GM10248 (cell line): ENCODE measurements around the gene CD3E.

Experiments used
- CTCF ChIA-PET: fragments of 300-600 bp; sonication (Branson Sonifier 250); formaldehyde crosslinking; extraction: SDS; loops from one replicate; lab custom pipeline; 2021; ENCODE audit warnings: antibody characterized with exemption; lab: Yijun Ruan, JAX
- POLR2A ChIA-PET: fragments of 350-650 bp; sonication (Branson Sonifier 250); formaldehyde crosslinking; extraction: SDS; loops from one replicate; lab custom pipeline; 2020; ENCODE audit warnings: antibody characterized with exemption; lab: Yijun Ruan, JAX
- DNase-seq: peaks from one replicate; pipeline ENCODE4 v3.0.0; 2012; ENCODE audit errors: extremely low spot score
- TF ChIP-seq, protein P1 (sequence below): IDR thresholded peaks from 2 replicates; pipeline ENCODE4 v1.5.1; 2012; ENCODE audit warnings: mild to moderate bottlenecking, low read depth; ENCODE audit errors: extremely low read depth, missing control alignments, control extremely low read depth

CD3E gene

DNA sequence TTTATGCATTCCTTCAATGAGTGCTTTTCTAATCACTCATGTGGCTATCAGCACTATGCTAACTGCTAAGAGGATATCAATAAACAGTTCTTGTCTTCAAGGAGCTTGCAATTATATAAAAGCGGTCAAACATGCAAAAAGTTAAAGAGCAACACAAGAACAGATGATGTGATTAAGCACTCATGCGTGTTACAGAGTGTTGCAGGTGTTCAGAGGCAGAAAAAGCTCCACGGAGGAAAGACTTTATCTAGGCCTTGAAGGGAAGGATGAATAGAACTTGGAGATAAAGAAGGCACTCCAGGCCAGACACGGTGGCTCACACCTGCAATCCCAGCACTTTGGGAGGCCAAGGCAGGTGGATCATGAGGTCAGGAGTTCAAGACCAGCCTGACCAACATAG lies 13.6 kb downstream of the CD3E start:
- CTCF ChIA-PET = interaction anchor here (1.2 kb wide), 1 partner anchor 19 kb away, joined by 3 read pairs; no protein-coding TSS in a partner anchor
- POLR2A ChIA-PET = no interaction called here
- TF ChIP-seq, protein P1, sequence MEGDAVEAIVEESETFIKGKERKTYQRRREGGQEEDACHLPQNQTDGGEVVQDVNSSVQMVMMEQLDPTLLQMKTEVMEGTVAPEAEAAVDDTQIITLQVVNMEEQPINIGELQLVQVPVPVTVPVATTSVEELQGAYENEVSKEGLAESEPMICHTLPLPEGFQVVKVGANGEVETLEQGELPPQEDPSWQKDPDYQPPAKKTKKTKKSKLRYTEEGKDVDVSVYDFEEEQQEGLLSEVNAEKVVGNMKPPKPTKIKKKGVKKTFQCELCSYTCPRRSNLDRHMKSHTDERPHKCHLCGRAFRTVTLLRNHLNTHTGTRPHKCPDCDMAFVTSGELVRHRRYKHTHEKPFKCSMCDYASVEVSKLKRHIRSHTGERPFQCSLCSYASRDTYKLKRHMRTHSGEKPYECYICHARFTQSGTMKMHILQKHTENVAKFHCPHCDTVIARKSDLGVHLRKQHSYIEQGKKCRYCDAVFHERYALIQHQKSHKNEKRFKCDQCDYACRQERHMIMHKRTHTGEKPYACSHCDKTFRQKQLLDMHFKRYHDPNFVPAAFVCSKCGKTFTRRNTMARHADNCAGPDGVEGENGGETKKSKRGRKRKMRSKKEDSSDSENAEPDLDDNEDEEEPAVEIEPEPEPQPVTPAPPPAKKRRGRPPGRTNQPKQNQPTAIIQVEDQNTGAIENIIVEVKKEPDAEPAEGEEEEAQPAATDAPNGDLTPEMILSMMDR = no peak
- DNase-seq = no peak

DNA sequence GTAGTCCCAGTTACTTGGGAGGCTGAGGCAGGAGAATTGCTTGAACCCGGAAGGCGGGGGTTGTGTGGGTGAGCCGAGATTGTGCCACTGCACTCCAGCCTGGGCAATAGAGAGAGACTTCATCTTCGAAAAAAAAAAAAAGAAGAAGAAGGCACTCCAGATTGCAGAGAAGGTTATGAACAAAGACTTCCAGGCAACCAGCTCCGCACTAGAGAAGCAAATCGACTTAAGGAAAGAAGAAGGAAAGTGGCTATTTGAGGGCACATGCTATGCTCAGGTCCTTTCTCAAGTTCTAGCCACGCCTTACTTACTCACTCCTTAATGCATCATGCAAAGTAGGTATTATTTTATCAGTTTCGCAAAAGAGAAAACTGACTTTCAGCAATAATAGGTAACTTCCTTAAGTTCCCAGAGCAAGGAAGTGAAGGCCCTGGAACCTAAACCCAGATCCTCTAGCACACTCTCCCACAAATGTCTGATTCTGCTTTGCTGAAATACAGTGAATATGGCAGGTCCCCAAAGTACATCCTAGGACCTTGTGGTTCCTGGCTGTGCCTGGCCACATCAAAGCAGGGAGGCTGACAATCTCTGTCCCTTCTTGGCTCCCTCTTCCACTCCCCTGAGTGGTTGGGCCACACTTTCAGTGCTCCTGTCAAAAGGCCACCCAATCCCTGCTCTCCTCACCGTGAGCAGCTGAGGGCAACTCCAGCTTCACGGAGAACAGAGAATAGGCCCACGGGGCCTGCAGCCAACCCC lies 14.2 kb downstream of the CD3E start:
- POLR2A ChIA-PET = no interaction called here
- TF ChIP-seq, protein P1 = no peak
- CTCF ChIA-PET = interaction anchor here (1.2 kb wide), 1 partner anchor 19 kb away, joined by 3 read pairs; no protein-coding TSS in a partner anchor
- no peak for DNase-seq

DNA sequence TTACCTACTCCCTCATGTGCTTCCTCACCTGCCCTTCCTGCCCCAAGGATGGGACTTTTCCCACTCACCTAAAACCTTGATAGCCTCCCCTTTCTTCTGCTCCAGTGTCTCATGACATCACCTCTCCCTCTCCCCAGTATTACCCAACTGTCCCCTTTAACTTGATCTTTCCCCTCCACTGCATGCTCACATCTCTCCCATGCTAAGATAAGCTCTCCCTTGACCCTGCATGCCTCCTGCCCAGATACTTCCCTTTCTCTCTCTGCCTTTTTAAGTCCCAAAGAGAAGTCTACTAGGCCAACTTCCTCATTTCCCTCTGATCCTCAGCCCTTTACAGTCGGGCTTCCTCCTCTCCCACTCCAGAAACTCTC lies 14.8 kb downstream of the CD3E start:
- POLR2A ChIA-PET = no interaction called here
- CTCF ChIA-PET = interaction anchor here (1.2 to 1.4 kb wide), 2 partner anchors 8 to 20 kb away, joined by 3 read pairs; no protein-coding TSS in a partner anchor
- no peak for DNase-seq
- TF ChIP-seq, protein P1 = no peak

DNA sequence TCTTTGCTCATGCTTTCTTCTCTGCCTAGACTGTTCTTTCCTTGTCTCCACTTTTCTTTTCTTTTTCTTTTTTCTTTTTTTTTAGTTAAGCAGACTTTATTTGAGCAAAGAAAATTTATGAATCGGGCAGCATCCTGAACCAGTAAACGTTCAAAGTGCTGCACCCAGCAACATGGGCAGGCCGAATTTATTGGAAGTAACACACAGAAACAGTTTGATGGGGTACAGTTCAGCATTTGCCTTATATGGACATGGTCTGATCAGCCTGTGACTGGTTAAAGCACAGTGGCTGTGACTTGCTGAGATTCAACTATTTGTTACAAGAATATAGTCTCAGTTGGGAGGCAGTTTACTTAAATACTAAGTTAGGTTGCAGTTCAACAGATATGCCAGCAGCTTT lies 16.0 kb downstream of the CD3E start:
- no peak for DNase-seq
- ChIA-PET POLR2A (no interaction called here), CTCF (interaction anchor here (1.4 kb wide), 1 partner anchor 9 kb away, joined by 3 read pairs; no protein-coding TSS in a partner anchor)
- TF ChIP-seq, protein P1 = no peak

DNA sequence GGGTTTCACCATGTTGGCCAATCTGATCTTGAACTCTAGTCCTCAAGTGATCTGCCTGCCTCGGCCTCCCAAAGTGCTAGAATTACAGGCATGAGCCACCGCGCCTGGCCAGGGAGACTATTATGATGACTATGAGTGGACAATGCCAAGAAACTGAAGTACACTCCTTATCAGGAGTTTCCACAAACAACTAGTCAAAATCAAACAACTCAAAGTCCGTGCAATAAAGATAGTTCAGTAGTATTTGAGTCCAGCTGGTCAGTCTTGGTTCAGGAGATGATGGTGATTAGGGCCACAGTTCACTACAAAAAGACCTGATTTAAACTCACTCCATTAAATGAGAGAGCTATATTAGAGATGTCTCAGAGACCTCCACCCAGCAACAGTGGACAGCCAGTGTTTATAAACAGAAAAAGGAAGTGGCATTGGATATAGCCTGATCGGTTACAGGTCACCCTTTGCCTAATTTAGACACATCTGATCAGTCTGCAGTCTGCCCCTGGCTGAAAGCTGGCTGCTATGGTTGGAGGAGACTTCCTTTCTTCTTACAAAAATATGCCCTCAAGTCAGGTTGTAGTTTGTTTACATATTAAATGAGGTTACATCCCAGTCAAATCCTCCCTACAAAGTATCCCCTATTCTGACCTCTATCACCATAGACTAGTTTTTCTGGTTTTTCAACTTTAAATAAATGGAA lies 17.0 kb downstream of the CD3E start:
- no peak for DNase-seq
- ChIA-PET POLR2A (no interaction called here), CTCF (no interaction called here)
- TF ChIP-seq, protein P1 = no peak

DNA sequence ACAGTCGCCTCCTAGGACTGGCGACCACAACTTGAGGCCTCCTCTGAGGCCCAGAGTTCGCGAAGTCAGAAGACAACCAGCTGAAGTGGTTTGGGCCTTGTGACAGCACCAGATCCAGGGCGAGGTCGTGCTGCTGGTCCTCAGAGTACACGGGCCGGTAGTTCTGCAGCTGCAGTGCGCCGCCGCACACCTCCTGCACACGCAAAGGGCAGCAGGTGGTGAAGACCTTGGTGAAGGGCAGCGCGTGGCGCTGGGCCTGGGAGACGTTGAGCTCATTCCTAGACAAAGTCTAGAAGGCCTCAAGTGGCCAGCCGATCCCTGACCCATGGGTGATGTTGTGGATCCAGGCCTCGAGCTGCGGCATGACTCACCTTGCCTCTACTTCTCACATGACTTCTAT lies 18.2 kb downstream of the CD3E start:
- TF ChIP-seq, protein P1 = no peak
- no peak for DNase-seq
- ChIA-PET CTCF (interaction anchor here (0.6 kb wide), 1 partner anchor 27 kb away, joined by 3 read pairs; no protein-coding TSS in a partner anchor), POLR2A (no interaction called here)
